ENCODE measurements around the gene KLF7.
"Not testable (repeated sequence)": the region's sequence is repeated elsewhere in the genome, so short reads cannot be mapped to it uniquely, and the experiment has no call there.

KLF7 gene

DNA sequence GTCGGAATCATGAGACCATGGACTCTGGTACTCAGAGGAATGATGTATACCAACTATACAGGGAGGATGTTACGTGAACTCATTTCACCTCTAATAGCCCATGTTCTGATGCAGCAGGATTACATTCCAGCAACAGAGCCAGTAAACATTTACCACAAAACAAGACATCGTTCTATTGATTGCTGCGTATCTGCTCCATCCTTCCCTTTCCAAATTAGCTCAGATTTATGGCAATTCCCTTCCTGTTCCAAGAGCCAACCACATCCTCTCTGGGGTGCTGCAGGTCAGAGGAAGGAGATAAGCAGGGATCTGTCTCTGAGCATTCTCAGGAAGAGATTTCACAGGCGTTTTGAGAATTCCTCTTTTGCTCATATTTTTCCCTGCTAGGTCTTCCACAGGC lies 98.3 kb downstream of the KLF7 start:
- DNase-seq (ENCODE audit: low read depth in 1 of 2, low spot score in 1 of 2), result no peak

- no peak for DNase-seq (ENCODE audit: low read depth in 1 of 2, low spot score in 1 of 2)
Measured at GRCh38 chr2:207066791-207067460, 98.8 kb downstream of the KLF7 start.

DNA sequence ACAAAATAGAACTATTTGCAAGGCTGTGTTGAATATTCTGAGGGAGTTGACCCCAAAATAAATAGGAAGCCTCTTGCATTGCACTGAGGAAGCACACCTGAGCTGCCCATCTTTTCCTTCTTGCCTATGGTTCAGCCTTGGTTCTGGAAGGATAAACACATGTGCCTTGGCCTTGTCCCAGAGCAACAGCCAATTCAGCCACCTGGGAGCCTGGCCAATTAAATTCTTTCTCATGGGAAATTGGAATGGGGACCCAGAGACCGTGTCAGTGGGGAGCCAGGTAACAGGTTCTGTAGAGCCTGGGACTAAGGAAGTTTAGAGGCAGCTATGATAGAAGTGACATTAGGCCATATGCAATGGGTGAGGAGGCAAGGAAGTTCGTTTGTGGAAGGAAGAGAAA lies 99.6 kb downstream of the KLF7 start:
- no peak for DNase-seq (ENCODE audit: low read depth in 1 of 2, low spot score in 1 of 2)

DNA sequence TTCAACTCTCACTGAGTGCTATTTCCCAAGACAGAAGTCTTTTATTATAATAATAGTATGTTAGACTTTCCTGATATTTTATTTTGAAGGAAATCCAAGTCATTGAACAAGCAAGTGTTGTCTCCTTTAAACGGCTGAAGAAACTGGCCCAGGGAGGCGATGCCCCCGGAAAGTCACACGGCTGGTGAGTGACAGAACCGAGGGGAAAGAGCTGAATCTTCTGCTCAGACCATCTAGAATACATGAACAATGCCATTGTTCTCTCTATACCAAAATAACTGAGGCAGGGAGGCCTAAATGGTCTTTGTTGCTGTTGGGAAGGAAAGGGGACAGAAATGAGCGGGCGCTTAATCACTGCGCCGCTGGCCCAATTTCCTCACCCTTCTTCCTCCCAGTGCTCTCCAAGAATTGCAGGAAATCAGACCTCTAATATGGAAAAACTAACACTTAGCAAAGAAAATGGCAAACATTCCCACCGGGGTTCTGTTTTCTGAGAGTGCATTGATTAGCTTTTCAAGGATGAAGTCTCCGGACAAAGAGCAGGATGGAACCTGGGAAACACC lies 101.5 kb downstream of the KLF7 start:
- no peak for DNase-seq (ENCODE audit: low read depth in 1 of 2, low spot score in 1 of 2)

DNA sequence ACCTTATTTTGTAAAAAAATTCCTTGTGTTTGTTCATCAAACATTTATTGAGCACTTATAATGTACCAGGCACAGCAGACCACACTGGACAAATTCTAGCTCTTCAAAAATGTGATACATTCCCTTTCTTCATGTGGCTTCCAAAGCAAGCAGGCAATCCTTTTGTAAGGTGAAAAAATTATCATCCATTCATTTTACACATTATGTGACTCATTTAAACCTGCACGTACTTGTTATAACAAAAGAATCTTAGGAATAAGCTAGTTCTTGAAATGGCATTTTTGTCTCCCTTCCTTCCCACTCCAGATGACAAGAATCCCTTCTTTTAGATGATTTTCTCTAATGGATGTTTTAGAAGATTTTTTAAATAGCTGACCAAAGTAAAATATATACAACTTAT lies 104.6 kb downstream of the KLF7 start:
- no peak for DNase-seq (ENCODE audit: low read depth in 1 of 2, low spot score in 1 of 2)

- DNase-seq (ENCODE audit: low read depth in 1 of 2, low spot score in 1 of 2), result no peak
Measured at GRCh38 chr2:207055257-207055656, 110.5 kb downstream of the KLF7 start.

- no peak for DNase-seq (ENCODE audit: low read depth in 1 of 2, low spot score in 1 of 2)
Measured at GRCh38 chr2:207054521-207054920, 111.2 kb downstream of the KLF7 start.

- no peak for DNase-seq (ENCODE audit: low read depth in 1 of 2, low spot score in 1 of 2)
Measured at GRCh38 chr2:207051385-207051965, 114.3 kb downstream of the KLF7 start.

DNA sequence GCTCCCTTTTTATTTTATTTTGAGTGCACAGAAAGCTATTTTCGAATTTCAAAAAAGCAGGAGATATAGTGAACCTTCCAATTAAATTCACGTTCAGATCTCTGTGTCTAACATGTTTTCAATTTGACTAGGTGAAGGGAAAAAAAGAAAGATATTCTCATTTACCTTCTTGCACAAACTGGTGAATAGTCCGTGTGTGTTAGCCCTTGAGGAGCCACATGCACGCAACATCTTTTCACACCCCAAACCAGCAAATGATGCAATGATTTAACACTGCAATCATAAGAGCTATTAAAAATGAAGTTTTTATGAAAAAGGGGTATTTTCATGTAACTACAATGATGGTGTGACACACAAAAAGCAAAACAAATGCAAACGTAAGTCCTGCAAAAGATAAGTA lies 116.6 kb downstream of the KLF7 start:
- no peak for DNase-seq (ENCODE audit: low read depth in 1 of 2, low spot score in 1 of 2)

- no peak for DNase-seq (ENCODE audit: low read depth in 1 of 2, low spot score in 1 of 2)
Measured at GRCh38 chr2:207048416-207048815, 117.3 kb downstream of the KLF7 start.

GRCh38 chr2:207046724-207047123 lies 119.0 kb downstream of the KLF7 start:
- DNase-seq (ENCODE audit: low read depth in 1 of 2, low spot score in 1 of 2), result peak; percentile 5 to 36

GRCh38 chr2:207045531-207045930 lies 120.2 kb downstream of the KLF7 start:
- no peak for DNase-seq (ENCODE audit: low read depth in 1 of 2, low spot score in 1 of 2)

- DNase-seq (ENCODE audit: low read depth in 1 of 2, low spot score in 1 of 2), result no peak
Measured at GRCh38 chr2:207044379-207045362, 121.1 kb downstream of the KLF7 start.

- DNase-seq (ENCODE audit: low read depth in 1 of 2, low spot score in 1 of 2), result no peak
Measured at GRCh38 chr2:207042841-207043240, 122.9 kb downstream of the KLF7 start.

- no peak for DNase-seq (ENCODE audit: low read depth in 1 of 2, low spot score in 1 of 2)
Measured at GRCh38 chr2:207041786-207042554, 123.8 kb downstream of the KLF7 start.

DNA sequence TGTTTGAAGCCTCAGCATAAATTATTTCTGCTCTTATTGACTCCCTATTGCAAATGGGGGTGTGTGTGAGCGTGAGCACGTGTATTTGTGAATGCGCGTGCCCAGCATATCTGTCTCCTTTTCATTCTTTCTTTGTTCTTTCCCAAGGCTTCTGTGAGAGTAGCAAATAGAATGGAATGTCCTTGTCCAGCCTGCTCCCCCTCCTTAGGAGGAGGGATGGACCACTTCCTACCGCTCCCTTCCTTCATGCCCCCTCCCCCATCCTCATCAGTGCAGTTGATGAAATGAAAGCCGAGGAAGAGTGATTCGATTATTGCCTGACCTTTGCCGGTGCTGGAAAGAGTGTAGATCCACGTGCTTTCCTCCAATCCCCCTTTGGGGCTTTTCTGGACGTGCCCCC lies 124.5 kb downstream of the KLF7 start:
- no peak for DNase-seq (ENCODE audit: low read depth in 1 of 2, low spot score in 1 of 2)

DNA sequence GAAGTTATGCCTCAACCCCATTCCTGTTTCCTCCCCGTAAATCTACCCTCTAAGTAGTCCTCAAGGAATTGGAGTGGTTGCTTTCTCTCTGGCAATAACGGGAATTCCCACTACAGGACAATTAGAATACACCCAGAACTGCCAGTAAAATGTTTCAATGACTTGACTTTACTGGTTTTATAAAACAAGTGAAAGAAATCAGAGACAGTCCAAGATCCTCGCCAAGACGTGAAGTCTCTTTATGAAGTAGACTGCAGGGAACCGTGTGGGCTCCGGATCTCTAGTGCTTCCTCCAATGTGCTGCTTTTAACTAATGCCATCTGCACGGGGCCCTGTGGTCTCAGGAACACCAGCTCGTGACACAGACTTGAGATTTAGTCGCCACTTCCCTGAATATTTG lies 125.1 kb downstream of the KLF7 start:
- DNase-seq (ENCODE audit: low read depth in 1 of 2, low spot score in 1 of 2), result no peak

DNA sequence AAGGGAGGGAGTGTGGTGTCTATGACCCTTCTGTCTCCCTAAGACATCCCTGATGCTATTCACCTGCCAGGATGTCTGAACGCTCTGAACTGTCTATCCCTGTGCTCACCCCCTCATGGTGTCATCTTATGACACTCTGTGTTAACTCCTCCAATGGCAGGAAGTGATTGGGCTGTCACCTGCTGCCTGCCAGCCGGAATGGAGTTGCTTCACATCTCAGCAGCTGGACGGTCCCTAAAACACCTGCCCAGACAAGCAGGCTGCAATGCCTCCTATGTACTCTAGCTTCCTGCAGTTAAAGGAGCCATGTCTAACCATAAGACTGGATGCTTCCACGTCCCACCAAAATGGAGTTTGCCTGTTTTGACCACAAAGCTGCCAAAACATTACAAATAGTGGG lies 126.5 kb downstream of the KLF7 start:
- DNase-seq (ENCODE audit: low read depth in 1 of 2, low spot score in 1 of 2), result no peak

- DNase-seq (ENCODE audit: low read depth in 1 of 2, low spot score in 1 of 2), result no peak
Measured at GRCh38 chr2:207038299-207038698, 127.4 kb downstream of the KLF7 start.

GRCh38 chr2:207037896-207038295 lies 127.9 kb downstream of the KLF7 start:
- DNase-seq (ENCODE audit: low read depth in 1 of 2, low spot score in 1 of 2), result no peak

- not testable (repeated sequence) for DNase-seq (ENCODE audit: low read depth in 1 of 2, low spot score in 1 of 2)
Measured at GRCh38 chr2:207037023-207037422, 128.7 kb downstream of the KLF7 start.

Data from activated CD4-positive, alpha-beta T cell treated with anti-CD3 and anti-CD28 coated beads, Interleukin-2, amount 50 U/mL, for 24 hours (primary cell).